Measurements from ENCODE around the gene KDM4F.
"Not testable (repeated sequence)": the region's sequence is repeated elsewhere in the genome, so short reads cannot be mapped to it uniquely, and the experiment has no call there.

The KDM4F gene

DNA sequence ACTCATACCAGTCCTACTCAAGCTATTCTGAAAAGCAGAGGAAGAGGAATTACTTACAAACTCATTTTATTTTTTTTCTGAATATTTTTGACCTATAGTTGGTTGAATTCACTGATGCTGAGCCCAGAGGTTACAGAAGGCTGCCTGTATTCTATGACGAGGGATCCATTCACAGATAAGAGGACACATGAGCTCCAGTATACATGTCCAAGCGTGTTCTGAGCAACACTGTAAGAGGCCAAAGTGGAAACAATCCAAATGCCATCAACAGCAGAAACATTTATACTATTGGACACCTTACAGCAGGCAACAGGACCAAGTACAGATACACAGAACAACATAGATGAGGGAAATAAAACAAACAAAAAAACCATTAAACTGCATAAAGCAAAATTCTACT is 13.9 kb upstream of the KDM4F start:
- no peaks in the 10 kb centered on the region for H3K4me1 ChIP-seq
- no peak overlapping the region for H3K4me3 ChIP-seq (ENCODE audit: low read depth, low read length)
- H3K36me3 ChIP-seq (ENCODE audit: control insufficient read depth, insufficient read depth, low read length): no peaks in the 10 kb centered on the region
- no peak overlapping the region for H3K4me2 ChIP-seq (ENCODE audit: low read length)
- TF ChIP-seq, protein P1, sequence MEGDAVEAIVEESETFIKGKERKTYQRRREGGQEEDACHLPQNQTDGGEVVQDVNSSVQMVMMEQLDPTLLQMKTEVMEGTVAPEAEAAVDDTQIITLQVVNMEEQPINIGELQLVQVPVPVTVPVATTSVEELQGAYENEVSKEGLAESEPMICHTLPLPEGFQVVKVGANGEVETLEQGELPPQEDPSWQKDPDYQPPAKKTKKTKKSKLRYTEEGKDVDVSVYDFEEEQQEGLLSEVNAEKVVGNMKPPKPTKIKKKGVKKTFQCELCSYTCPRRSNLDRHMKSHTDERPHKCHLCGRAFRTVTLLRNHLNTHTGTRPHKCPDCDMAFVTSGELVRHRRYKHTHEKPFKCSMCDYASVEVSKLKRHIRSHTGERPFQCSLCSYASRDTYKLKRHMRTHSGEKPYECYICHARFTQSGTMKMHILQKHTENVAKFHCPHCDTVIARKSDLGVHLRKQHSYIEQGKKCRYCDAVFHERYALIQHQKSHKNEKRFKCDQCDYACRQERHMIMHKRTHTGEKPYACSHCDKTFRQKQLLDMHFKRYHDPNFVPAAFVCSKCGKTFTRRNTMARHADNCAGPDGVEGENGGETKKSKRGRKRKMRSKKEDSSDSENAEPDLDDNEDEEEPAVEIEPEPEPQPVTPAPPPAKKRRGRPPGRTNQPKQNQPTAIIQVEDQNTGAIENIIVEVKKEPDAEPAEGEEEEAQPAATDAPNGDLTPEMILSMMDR (IDR thresholded peaks at IDR 0.05): no peak
- H3K27me3 ChIP-seq (ENCODE audit: control insufficient read depth, insufficient read depth, low read length): no peaks in the 10 kb centered on the region
- H3K79me2 ChIP-seq: no peaks in the 10 kb centered on the region
- H3K9ac ChIP-seq: no peak overlapping the region
- H3K27ac ChIP-seq: no peak overlapping the region
- H3K9me3 ChIP-seq (ENCODE audit: control insufficient read depth, low read length): no peaks in the 10 kb centered on the region
- H2AFZ ChIP-seq: no peak overlapping the region

DNA sequence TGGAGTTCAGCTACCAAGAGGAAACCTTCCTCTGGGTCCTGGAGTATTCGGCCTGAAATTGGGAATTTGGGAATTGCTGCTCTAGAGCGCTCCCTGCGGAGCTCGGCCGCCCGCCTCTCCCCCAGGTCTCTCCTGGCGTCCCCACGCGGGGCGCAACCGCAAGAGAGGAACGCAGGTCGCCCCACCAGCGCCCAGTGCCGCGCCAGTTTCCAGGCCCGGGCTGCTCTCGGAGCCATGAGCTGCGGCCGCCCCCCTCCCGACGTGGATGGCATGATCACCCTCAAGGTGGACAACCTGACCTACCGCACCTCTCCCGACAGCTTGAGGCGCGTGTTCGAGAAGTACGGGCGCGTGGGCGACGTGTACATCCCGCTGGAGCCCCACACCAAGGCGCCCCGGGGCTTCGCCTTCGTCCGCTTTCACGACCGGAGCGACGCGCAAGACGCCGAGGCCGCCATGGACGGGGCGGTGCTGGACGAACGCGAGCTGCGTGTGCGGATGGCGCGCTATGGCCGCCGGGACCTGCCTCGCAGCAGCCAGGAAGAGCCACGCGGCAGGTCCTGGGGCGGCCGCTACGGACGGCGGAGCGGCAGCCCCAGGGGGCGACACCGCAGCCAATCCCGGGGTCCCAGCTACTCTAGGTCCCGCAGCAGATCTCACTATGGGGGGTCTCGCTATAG is 11.7 kb upstream of the KDM4F start:
- not testable (repeated sequence) for H3K9ac ChIP-seq; H3K4me2 ChIP-seq (ENCODE audit: low read length); H3K36me3 ChIP-seq (ENCODE audit: control insufficient read depth, insufficient read depth, low read length); H3K79me2 ChIP-seq; H2AFZ ChIP-seq; H3K4me1 ChIP-seq; H3K9me3 ChIP-seq (ENCODE audit: control insufficient read depth, low read length); H3K4me3 ChIP-seq (ENCODE audit: low read depth, low read length); H3K27ac ChIP-seq; H3K27me3 ChIP-seq (ENCODE audit: control insufficient read depth, insufficient read depth, low read length)

DNA sequence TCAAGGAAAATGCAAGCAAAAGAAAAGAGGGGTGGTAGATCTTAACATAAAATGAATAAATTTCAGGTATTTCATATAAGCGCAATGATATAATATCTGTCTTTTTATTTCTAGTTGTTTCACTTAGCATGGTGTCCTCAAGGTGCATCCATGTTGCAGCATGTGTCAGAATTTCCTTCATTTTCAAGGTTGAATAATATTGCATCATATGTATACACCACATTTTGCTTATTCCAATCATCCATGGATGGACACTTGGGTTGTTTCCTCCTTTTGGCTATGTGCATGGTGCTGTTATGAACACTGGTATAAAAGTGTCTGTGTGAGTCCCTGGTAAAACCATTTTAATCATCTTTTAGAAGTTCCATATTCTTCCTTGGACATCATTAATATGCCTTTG is 7.0 kb upstream of the KDM4F start:
- no peaks in the 10 kb centered on the region for H3K36me3 ChIP-seq (ENCODE audit: control insufficient read depth, insufficient read depth, low read length)
- TF ChIP-seq, protein P1 (IDR thresholded peaks at IDR 0.05): no peak
- no peaks in the 10 kb centered on the region for H3K79me2 ChIP-seq
- no peak overlapping the region for H3K4me3 ChIP-seq (ENCODE audit: low read depth, low read length)
- H2AFZ ChIP-seq: no peak overlapping the region
- H3K27ac ChIP-seq: no peak overlapping the region
- no peaks in the 10 kb centered on the region for H3K4me1 ChIP-seq
- no peaks in the 10 kb centered on the region for H3K9me3 ChIP-seq (ENCODE audit: control insufficient read depth, low read length)
- no peak overlapping the region for H3K4me2 ChIP-seq (ENCODE audit: low read length)
- H3K9ac ChIP-seq: no peak overlapping the region
- H3K27me3 ChIP-seq (ENCODE audit: control insufficient read depth, insufficient read depth, low read length): no peaks in the 10 kb centered on the region

DNA sequence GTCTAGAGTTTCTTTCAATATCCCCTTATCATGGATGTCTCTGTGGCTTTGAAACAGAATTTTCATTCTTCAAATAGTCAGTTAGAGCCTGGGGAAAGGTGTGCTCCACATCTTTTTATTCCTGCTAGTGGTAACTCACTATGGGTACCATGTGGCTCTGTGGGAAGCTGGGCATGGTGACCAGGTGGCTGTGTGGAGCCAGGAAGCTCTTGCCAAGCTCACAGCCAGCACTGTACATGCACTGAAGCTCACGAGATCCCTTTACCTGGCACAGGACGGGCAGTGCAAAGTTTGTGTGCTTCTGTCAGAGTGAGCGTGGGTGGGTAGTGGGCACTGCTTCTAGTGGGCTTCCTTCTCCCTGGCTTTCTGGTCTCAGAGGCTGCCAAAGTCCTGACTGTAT is 6.3 kb upstream of the KDM4F start:
- Histone ChIP-seq H3K9me3 (ENCODE audit: control insufficient read depth, low read length) (no peaks in the 10 kb centered on the region), H2AFZ (no peak overlapping the region), H3K4me2 (ENCODE audit: low read length) (no peak overlapping the region), H3K27ac (no peak overlapping the region), H3K4me3 (ENCODE audit: low read depth, low read length) (no peak overlapping the region), H3K36me3 (ENCODE audit: control insufficient read depth, insufficient read depth, low read length) (no peaks in the 10 kb centered on the region), H3K79me2 (no peaks in the 10 kb centered on the region), H3K4me1 (no peaks in the 10 kb centered on the region), H3K9ac (no peak overlapping the region), H3K27me3 (ENCODE audit: control insufficient read depth, insufficient read depth, low read length) (no peaks in the 10 kb centered on the region)
- TF ChIP-seq, protein P1 (IDR thresholded peaks at IDR 0.05): no peak

DNA sequence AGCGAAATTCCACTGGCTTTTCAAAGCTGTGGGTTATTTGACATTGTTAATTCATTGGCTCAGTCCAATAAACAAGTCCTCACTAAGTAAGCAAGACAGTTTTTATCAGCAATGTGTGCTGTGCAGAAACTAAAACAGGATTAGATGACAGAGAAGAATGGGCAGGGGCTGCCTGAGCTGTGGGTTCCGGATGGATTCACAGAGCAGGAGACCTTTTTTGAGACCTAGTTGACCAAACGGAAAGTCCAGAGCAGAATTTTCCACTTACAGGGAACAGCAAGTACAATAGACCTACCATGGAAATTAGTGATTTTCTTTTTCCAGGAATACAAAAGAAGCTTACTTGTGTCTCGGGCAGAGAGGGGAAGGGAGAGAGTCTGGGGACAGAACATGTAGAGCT is 5.2 kb upstream of the KDM4F start:
- H3K27ac ChIP-seq: no peak overlapping the region
- no peaks in the 10 kb centered on the region for H3K79me2 ChIP-seq
- no peak overlapping the region for H3K4me3 ChIP-seq (ENCODE audit: low read depth, low read length)
- no peak overlapping the region for H2AFZ ChIP-seq
- H3K36me3 ChIP-seq (ENCODE audit: control insufficient read depth, insufficient read depth, low read length): no peaks in the 10 kb centered on the region
- H3K27me3 ChIP-seq (ENCODE audit: control insufficient read depth, insufficient read depth, low read length): no peaks in the 10 kb centered on the region
- TF ChIP-seq, protein P1 (IDR thresholded peaks at IDR 0.05): no peak
- H3K4me1 ChIP-seq: no peaks in the 10 kb centered on the region
- H3K4me2 ChIP-seq (ENCODE audit: low read length): no peak overlapping the region
- H3K9me3 ChIP-seq (ENCODE audit: control insufficient read depth, low read length): no peaks in the 10 kb centered on the region
- no peak overlapping the region for H3K9ac ChIP-seq

All from parathyroid adenoma (tissue), 2 donors.